ENCODE measurements around the gene SPPL2A. TPM values are rescaled to one million over a fixed set of nuclear protein-coding genes. Genes with fewer than 3 reads are reported as not detected.

SPPL2A gene
- polyA plus RNA-seq, 1 experiment: 80.1 TPM

DNA sequence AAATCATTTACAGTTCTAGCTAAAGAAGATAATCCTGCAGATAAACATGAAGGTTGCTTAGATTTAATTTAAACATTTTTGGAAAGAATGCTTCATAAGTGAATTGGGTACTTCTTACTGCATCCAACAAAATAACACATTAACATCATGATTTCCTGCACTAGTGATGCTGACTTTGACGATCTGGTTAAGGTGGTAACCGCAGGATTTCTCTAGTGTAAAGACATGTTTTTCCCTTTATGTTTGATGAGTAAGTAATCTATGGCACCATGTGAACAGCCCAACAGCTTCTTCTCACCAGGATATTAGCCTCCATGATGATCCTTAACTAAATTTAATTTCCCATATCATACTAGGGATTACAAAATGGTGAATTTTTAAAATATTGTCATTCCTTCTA is 14.1 kb downstream of the SPPL2A start:
- H3K27ac ChIP-seq (ENCODE audit: low read depth, low read length): no peak overlapping the region
- DNase-seq (ENCODE audit: low read depth, low spot score): no peak
- no peaks in the 10 kb centered on the region for H3K27me3 ChIP-seq (ENCODE audit: control insufficient read depth, insufficient read depth, low read length)
- ChIA-PET POLR2A (no interaction called here), CTCF (no interaction called here)
- H3K4me3 ChIP-seq (ENCODE audit: low read depth, low read length): no peak overlapping the region
- no peaks in the 10 kb centered on the region for H3K9me3 ChIP-seq (ENCODE audit: control insufficient read depth, insufficient read depth, low read length)
- TF ChIP-seq, protein P1, sequence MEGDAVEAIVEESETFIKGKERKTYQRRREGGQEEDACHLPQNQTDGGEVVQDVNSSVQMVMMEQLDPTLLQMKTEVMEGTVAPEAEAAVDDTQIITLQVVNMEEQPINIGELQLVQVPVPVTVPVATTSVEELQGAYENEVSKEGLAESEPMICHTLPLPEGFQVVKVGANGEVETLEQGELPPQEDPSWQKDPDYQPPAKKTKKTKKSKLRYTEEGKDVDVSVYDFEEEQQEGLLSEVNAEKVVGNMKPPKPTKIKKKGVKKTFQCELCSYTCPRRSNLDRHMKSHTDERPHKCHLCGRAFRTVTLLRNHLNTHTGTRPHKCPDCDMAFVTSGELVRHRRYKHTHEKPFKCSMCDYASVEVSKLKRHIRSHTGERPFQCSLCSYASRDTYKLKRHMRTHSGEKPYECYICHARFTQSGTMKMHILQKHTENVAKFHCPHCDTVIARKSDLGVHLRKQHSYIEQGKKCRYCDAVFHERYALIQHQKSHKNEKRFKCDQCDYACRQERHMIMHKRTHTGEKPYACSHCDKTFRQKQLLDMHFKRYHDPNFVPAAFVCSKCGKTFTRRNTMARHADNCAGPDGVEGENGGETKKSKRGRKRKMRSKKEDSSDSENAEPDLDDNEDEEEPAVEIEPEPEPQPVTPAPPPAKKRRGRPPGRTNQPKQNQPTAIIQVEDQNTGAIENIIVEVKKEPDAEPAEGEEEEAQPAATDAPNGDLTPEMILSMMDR (IDR thresholded peaks at IDR 0.05; ENCODE audit: low read depth, low read length): no peak

DNA sequence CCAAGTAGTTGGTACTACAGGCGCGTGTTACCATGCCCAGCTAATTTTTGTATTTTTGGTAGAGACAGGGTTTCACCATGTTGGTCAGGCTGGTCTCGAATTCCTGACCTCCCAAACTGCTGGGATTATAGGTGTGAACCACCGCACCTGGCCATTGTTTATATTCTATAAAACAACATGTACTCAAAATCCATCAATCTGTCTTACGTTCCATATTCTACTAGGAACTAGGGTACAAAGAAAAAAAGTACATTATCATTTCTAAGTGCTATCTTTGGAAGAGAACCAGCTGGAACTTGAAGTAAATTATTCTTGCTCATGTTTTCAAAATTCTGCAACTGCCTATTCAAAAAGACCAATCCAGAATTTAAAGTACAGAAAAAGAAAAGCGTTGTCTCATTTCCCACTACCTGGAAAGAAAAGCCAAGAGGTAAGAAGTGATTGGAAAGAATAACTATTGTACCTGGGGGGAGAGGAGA is 15.2 kb downstream of the SPPL2A start:
- Histone ChIP-seq H3K4me3 (ENCODE audit: low read depth, low read length) (no peak overlapping the region), H3K9me3 (ENCODE audit: control insufficient read depth, insufficient read depth, low read length) (no peaks in the 10 kb centered on the region), H3K27me3 (ENCODE audit: control insufficient read depth, insufficient read depth, low read length) (no peaks in the 10 kb centered on the region), H3K27ac (ENCODE audit: low read depth, low read length) (no peak overlapping the region)
- ChIA-PET POLR2A (no interaction called here), CTCF (interaction anchor here (0.5 kb wide), 1 partner anchor 1328 kb away, joined by 3 read pairs; no protein-coding TSS in a partner anchor)
- TF ChIP-seq, protein P1 (IDR thresholded peaks at IDR 0.05; ENCODE audit: low read depth, low read length): no peak
- DNase-seq (ENCODE audit: low read depth, low spot score): no peak

DNA sequence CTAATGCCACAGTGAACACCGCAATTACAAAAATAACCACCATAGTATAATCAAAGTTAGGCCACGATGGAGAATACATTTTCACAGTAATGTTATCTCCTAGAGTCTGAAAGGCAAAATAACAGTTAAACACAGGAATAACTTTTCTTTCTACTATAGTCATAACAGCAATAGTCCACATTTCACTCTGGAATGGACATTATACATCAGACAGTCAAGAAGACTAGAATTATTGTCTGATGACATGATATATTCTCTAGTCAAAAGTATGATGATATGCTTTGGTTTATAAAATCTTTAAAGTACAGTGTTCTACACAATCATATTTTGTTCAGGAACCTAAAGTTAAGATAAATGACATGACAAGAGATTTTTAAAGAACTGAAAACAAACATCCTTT is 18.0 kb downstream of the SPPL2A start:
- no peaks in the 10 kb centered on the region for H3K27me3 ChIP-seq (ENCODE audit: control insufficient read depth, insufficient read depth, low read length)
- ChIA-PET POLR2A (interaction anchor here (0.8 to 1.1 kb wide), 2 partner anchors 16 to 17 kb away, joined by 3 to 4 read pairs; no protein-coding TSS in a partner anchor), CTCF (no interaction called here)
- H3K4me3 ChIP-seq (ENCODE audit: low read depth, low read length): no peak overlapping the region
- no peak overlapping the region for H3K27ac ChIP-seq (ENCODE audit: low read depth, low read length)
- no peak for DNase-seq (ENCODE audit: low read depth, low spot score)
- TF ChIP-seq, protein P1 (IDR thresholded peaks at IDR 0.05; ENCODE audit: low read depth, low read length): no peak
- no peaks in the 10 kb centered on the region for H3K9me3 ChIP-seq (ENCODE audit: control insufficient read depth, insufficient read depth, low read length)

DNA sequence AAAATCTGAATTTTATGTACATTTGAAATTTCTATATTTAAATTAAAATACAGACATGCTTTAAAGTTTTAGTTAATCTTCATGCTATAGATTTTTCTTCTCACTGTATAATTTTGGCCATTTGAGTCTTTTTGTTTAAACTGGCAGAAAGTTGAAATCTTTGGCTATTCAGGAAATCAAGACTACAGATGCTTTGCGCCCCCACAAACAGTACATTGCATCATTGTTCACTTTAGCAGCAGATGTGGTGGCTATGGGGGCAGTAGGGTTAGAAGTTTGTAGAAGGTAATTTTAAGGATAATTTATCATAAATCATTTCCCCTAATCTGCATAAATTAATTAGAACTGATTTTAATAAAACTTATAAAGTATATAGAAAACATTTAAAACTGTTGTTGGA is 20.9 kb downstream of the SPPL2A start:
- ChIA-PET POLR2A (interaction anchor here (0.7 kb wide), 1 partner anchor 22 kb away, joined by 3 read pairs; no protein-coding TSS in a partner anchor), CTCF (no interaction called here)
- H3K9me3 ChIP-seq (ENCODE audit: control insufficient read depth, insufficient read depth, low read length): no peaks in the 10 kb centered on the region
- TF ChIP-seq, protein P1 (IDR thresholded peaks at IDR 0.05; ENCODE audit: low read depth, low read length): no peak
- DNase-seq (ENCODE audit: low read depth, low spot score): no peak
- no peaks in the 10 kb centered on the region for H3K27me3 ChIP-seq (ENCODE audit: control insufficient read depth, insufficient read depth, low read length)
- no peak overlapping the region for H3K27ac ChIP-seq (ENCODE audit: low read depth, low read length)
- H3K4me3 ChIP-seq (ENCODE audit: low read depth, low read length): no peak overlapping the region

DNA sequence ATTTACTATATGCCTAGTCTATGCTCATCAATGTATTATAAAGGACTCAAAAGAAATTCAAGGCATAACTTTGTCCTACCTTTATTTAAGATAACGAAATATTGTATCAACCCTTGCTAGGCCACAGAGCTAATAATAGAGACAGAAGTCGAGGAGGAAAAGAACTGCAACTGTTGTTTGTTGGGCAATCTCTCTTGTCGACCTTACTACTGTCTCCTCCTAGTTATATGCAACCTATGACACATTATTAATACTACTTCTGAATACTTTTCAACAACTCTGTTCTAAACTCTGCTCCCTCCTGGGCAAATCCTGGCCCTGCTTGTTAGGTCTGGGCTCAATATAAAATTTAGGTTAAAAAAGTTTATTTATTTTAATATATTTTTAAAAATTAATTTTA is 24.6 kb downstream of the SPPL2A start:
- ChIA-PET POLR2A (no interaction called here), CTCF (no interaction called here)
- Histone ChIP-seq H3K27me3 (ENCODE audit: control insufficient read depth, insufficient read depth, low read length) (no peaks in the 10 kb centered on the region), H3K27ac (ENCODE audit: low read depth, low read length) (no peak overlapping the region), H3K9me3 (ENCODE audit: control insufficient read depth, insufficient read depth, low read length) (no peaks in the 10 kb centered on the region), H3K4me3 (ENCODE audit: low read depth, low read length) (no peak overlapping the region)
- TF ChIP-seq, protein P1 (IDR thresholded peaks at IDR 0.05; ENCODE audit: low read depth, low read length): no peak
- no peak for DNase-seq (ENCODE audit: low read depth, low spot score)

Measured in AG04450 (cell line).